GM12875 (cell line): Measurements from ENCODE around the gene LAT.

Source experiments
- H3K4me3 ChIP-seq: one replicate; pipeline ENCODE4 v1.5.1; 2011; ENCODE audit warnings: low read depth, low read length, control low read depth
- CTCF ChIP-seq: IDR thresholded peaks from 2 replicates; pipeline ENCODE4 v1.5.1; 2011; ENCODE audit warnings: low read depth, mild to moderate bottlenecking, control low read depth, inconsistent platforms, low read length, moderate library complexity, borderline replicate concordance; ENCODE audit not compliant: insufficient read depth

The LAT gene

GRCh38 chr16:29011112-29011511, 26.3 kb downstream of the LAT start:
- no peak for TF ChIP-seq CTCF

GRCh38 chr16:29011851-29012250, 27.0 kb downstream of the LAT start:
- no peak overlapping the region for H3K4me3 ChIP-seq
- TF ChIP-seq CTCF: no peak

More at GRCh38 chr16:29011112-29011511, 26.3 kb downstream of the LAT start:
- no peak overlapping the region for H3K4me3 ChIP-seq

- TF ChIP-seq CTCF: no peak
- H3K4me3 ChIP-seq: no peak overlapping the region
Measured at GRCh38 chr16:29012913-29013553, 28.2 kb downstream of the LAT start.

- H3K4me3 ChIP-seq: no peak overlapping the region
- TF ChIP-seq CTCF: no peak
Measured at GRCh38 chr16:29014561-29015069, 29.8 kb downstream of the LAT start.

- no peak overlapping the region for H3K4me3 ChIP-seq
- no peak for TF ChIP-seq CTCF
Measured at GRCh38 chr16:29022196-29022595, 37.3 kb downstream of the LAT start.

- no peak overlapping the region for H3K4me3 ChIP-seq
- TF ChIP-seq CTCF: no peak
Measured at GRCh38 chr16:29023279-29024277, 38.7 kb downstream of the LAT start.

- TF ChIP-seq CTCF: no peak
Measured at GRCh38 chr16:29024278-29024677, 39.4 kb downstream of the LAT start.

More at GRCh38 chr16:29024278-29024677, 39.4 kb downstream of the LAT start:
- H3K4me3 ChIP-seq: no peak overlapping the region
